Measurements from ENCODE around the gene IGFBP6.
A peak's percentile ranks its signal among the peaks of the same experiment; 100 is the strongest.
"Not testable (repeated sequence)": the region's sequence is repeated elsewhere in the genome, so short reads cannot be mapped to it uniquely, and the experiment has no call there.

IGFBP6 gene

DNA sequence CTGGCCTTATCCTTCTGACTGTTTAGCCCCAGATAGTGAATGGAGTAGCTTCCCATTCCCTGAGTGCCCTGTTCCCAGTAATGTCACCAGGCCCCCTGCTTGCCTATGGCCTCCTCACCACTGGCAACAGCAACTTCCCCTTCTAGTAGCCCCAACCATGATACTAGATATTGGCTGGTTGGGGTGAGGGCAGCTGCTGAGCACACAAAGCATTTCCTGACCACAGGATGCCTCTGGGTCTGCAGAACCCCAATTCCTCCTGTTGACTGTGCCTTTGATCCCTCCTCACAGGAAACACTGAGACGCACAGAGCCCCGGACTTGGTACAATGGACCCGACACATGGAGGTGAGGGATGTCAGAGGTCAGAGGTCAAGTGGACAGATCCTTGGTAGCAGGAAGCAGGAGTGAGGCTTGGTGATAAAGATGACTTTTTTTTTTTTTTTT lies 6.4 kb downstream of the IGFBP6 start:
- peak; percentile 30 for DNase-seq (ENCODE audit: low spot score)
- TF ChIP-seq, protein P1, sequence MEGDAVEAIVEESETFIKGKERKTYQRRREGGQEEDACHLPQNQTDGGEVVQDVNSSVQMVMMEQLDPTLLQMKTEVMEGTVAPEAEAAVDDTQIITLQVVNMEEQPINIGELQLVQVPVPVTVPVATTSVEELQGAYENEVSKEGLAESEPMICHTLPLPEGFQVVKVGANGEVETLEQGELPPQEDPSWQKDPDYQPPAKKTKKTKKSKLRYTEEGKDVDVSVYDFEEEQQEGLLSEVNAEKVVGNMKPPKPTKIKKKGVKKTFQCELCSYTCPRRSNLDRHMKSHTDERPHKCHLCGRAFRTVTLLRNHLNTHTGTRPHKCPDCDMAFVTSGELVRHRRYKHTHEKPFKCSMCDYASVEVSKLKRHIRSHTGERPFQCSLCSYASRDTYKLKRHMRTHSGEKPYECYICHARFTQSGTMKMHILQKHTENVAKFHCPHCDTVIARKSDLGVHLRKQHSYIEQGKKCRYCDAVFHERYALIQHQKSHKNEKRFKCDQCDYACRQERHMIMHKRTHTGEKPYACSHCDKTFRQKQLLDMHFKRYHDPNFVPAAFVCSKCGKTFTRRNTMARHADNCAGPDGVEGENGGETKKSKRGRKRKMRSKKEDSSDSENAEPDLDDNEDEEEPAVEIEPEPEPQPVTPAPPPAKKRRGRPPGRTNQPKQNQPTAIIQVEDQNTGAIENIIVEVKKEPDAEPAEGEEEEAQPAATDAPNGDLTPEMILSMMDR (IDR thresholded peaks at IDR 0.05; ENCODE audit: extremely low read depth, missing control alignments) = no peak

DNA sequence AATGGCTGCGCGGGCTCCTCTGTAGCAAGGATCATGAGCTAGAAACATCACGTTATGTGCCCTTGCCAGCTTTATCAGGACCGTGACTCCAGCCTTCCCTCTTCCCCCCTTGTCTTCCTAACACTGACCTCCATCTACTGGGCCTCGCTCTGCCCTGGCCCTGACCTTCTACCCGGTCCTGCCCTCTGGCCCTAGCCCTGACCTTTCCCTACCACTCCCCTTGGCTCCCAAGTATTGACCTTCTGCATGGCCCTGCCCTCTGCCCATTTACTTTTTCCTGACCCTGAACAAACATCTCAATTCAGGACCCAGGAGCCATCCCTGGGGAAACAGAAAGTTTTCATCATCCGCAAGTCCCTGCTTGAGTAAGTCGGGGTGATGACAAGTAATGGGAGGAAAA lies 7.8 kb downstream of the IGFBP6 start:
- DNase-seq (ENCODE audit: low spot score) = no peak
- TF ChIP-seq, protein P1 (IDR thresholded peaks at IDR 0.05; ENCODE audit: extremely low read depth, missing control alignments) = no peak

DNA sequence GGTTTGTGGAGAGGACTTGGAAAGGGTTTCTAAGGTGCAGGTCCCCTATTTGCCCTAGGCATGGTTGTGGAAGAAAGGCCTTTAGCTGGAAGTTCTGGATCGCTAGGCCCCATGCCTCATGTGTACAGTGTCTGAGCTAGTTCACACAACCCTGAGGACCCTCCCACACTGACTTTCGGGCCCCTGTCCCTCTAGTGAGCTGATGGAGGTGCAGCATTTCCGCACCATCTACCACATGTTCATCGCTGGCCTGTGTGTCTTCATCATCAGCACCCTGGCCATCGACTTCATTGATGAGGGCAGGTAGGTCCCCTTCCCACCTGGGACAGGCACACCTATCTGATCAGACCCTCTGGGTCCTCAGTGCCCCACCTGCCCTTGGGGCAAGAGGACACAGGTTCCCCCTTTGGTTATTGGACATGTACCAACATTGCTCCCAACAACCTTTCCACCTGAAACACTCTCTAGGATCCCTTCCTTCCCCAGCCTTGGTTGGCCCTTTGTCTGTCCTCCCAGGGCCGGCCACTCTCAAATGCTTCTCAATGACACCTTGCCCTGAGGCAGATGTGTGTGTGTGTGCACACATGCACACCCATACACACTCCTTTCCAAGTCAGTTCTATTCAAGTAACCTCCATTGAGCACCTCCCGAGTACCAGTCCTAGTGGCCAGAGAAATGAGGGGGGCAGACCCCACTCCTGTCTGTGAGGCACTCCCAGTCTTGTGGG lies 8.4 kb downstream of the IGFBP6 start:
- TF ChIP-seq, protein P1 (IDR thresholded peaks at IDR 0.05; ENCODE audit: extremely low read depth, missing control alignments) = no peak
- no peak for DNase-seq (ENCODE audit: low spot score)

DNA sequence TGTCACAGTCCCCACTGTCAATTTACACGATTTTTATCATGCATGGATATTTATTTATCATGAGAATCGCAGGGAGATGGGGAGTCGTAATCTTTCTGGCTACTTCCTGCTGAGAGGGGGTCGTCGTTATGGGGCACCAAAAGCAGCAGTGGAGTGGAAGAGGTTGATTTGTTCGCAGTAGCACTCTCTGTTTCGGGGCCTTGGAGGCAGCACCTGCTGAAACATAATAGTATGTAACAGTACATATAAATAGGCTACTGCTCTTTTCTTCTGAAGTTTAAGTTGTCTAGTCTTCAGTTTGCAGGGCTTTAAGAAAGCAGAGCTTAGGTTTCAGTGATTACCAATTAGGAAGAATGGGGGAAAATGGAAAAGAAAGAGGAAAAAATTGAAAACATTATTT lies 9.7 kb downstream of the IGFBP6 start:
- TF ChIP-seq, protein P1 (IDR thresholded peaks at IDR 0.05; ENCODE audit: extremely low read depth, missing control alignments) = no peak
- no peak for DNase-seq (ENCODE audit: low spot score)

DNA sequence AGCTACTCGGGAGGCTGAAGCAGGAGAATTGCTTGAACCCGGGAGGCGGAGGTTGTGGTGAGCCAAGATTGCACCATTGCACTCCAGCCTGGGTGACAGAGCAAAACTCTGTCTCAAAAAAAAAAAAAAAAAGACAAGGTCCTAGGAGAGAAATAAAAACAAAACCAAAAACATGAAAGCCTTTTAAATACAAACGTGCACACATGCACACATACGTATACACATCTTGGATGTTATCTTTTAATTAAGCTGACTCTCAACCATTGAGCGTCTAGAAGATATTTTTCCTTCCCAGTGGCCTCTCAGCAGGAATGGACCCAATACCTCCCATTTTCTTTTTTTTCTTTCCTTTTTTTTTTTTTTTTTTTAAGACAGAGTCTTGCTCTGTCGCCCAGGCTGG lies 15.0 kb downstream of the IGFBP6 start:
- DNase-seq (ENCODE audit: low spot score) = not testable (repeated sequence)

DNA sequence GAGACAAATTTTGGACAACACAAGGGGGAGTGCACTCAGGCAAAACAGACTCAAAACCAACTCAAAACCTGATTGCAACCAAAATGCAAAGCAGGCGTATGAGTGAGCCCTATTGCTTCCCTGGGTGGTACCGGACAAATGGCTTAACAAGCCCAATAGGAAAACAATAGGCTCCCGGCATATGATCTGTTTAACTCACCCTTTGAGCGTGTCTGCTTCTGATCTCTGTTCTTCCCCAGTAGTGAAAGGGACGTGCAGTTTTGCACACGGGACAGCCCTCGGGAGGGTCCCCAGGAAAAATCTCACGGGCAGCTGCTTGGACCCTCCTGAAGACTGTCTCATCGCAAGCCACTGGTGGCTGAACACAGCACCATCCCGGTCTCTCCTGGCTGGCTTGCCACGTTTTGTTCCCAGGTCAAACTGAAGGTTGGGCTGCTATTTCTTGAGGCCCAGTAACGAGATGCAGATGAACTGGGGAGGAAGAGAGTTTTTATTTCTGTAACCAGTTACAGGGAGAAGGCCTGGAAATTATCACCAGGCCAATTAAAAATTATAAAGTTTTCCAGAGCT lies 15.8 kb downstream of the IGFBP6 start:
- TF ChIP-seq, protein P1 (IDR thresholded peaks at IDR 0.05; ENCODE audit: extremely low read depth, missing control alignments) = no peak
- peak; percentile 9 for DNase-seq (ENCODE audit: low spot score)

DNA sequence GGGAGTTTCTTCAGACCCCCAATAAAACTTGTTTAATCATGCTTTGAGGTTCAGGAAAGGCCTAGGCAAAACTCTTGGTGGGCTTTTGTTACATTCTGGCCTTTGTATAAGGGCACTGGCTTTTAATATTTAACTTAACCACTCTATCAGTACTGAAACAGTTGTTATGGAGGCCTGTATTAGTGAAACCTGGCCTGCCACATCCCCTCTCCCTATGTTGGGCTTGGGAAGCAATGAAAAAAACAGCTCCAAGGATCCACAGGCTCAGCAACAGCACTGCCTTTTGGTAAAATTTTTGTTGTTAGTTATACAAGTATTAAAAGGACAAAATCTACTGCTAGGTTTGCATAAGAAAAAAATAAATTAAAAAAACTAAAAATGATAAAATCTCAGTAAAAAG lies 16.5 kb downstream of the IGFBP6 start:
- TF ChIP-seq, protein P1 (IDR thresholded peaks at IDR 0.05; ENCODE audit: extremely low read depth, missing control alignments) = no peak
- DNase-seq (ENCODE audit: low spot score) = peak; percentile 14

All from GM20000 (cell line).